HFFc6 (cell line): ENCODE data around the gene MED29. TPM values are rescaled to one million over a fixed set of nuclear protein-coding genes. Genes with fewer than 3 reads are reported as not detected.

ENCODE experiments used
- DNase-seq: peaks from one replicate; pipeline ENCODE4 v3.0.0-alpha.2; 2018
- H3K27ac Mint-ChIP-seq: 2 replicates; pipeline ENCODE4 v1.8.0; 2020; ENCODE audit warnings: mild to moderate bottlenecking, mixed read lengths
- H3K27me3 Mint-ChIP-seq: 2 replicates; pipeline ENCODE4 v1.8.0; 2021; ENCODE audit warnings: mild to moderate bottlenecking, moderate library complexity, mixed read lengths; ENCODE audit not compliant: insufficient read depth
- H3K36me3 Mint-ChIP-seq: 2 replicates; pipeline ENCODE4 v1.8.0; 2021; ENCODE audit warnings: low read depth, mixed read lengths
- H3K4me1 Mint-ChIP-seq: 2 replicates; pipeline ENCODE4 v1.8.0; 2020; ENCODE audit warnings: low read depth, mixed read lengths
- H3K4me3 Mint-ChIP-seq: 2 replicates; pipeline ENCODE4 v1.8.0; 2020; ENCODE audit warnings: mild to moderate bottlenecking, moderate library complexity, mixed read lengths
- H3K9me3 Mint-ChIP-seq: 2 replicates; pipeline ENCODE4 v1.8.0; 2020; ENCODE audit warnings: mild to moderate bottlenecking, mixed read lengths
- total RNA-seq, 6 experiments: library from RNA; stranded (reverse); fragmentation: NEBNext Ultra II Directional; extraction: Animal tissue kit (Norgen Biotek cat#: 25700); gene quantifications; 2 replicates in 1 of 6; 3 replicates in 5 of 6; pipeline ENCODE4 v1.2.3, GENCODE V29; 2021
- TF ChIP-seq, protein P1 (sequence below): fragments of 200-600 bp; sonication (generic); IDR thresholded peaks from 2 replicates; pipeline ENCODE4 v1.5.0; 2021; ENCODE audit warnings: antibody characterized with exemption, mild to moderate bottlenecking

Gene MED29
- total RNA-seq, 6 experiments from 2014 or later, result 38.2 to 48.5 (median 45.2) TPM

DNA sequence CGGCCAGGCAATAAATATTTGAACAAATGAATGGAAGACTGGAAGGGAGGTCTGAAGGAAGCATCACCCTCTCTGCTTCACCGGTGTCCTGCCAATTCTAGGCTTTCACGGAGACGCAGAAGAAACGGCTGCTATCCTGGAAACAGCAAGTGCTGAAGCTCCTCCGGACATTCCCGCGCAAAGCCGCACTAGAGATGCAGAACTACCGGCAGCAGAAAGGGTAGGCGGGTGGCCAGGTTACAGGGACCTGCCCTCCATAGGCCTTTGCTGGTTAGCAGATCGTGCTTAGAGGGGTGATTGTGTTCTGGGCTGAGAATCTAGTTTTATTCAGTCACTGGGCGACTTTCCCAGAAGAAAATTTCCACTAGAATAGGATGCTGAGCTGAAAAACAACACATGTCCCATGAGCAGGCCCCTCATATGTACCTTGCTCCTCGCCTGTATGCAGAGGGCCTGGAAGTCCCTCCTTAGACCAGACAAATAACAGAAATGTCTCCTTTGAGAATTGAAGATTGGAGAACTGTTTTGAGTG is 11.2 kb upstream of the MED29 start:
- Mint-ChIP-seq H3K9me3 (no peaks in the 10 kb centered on the region), H3K27ac (no peak overlapping the region), H3K4me1 (peaks cover 21% of the 10 kb centered on the region; the same call in 1 of the 2 replicates), H3K36me3 (peaks cover 28% of the 10 kb centered on the region), H3K27me3 (peaks cover 1% of the 10 kb centered on the region), H3K4me3 (no peak overlapping the region)
- DNase-seq, result no peak
- TF ChIP-seq, protein P1, sequence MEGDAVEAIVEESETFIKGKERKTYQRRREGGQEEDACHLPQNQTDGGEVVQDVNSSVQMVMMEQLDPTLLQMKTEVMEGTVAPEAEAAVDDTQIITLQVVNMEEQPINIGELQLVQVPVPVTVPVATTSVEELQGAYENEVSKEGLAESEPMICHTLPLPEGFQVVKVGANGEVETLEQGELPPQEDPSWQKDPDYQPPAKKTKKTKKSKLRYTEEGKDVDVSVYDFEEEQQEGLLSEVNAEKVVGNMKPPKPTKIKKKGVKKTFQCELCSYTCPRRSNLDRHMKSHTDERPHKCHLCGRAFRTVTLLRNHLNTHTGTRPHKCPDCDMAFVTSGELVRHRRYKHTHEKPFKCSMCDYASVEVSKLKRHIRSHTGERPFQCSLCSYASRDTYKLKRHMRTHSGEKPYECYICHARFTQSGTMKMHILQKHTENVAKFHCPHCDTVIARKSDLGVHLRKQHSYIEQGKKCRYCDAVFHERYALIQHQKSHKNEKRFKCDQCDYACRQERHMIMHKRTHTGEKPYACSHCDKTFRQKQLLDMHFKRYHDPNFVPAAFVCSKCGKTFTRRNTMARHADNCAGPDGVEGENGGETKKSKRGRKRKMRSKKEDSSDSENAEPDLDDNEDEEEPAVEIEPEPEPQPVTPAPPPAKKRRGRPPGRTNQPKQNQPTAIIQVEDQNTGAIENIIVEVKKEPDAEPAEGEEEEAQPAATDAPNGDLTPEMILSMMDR, result no peak

DNA sequence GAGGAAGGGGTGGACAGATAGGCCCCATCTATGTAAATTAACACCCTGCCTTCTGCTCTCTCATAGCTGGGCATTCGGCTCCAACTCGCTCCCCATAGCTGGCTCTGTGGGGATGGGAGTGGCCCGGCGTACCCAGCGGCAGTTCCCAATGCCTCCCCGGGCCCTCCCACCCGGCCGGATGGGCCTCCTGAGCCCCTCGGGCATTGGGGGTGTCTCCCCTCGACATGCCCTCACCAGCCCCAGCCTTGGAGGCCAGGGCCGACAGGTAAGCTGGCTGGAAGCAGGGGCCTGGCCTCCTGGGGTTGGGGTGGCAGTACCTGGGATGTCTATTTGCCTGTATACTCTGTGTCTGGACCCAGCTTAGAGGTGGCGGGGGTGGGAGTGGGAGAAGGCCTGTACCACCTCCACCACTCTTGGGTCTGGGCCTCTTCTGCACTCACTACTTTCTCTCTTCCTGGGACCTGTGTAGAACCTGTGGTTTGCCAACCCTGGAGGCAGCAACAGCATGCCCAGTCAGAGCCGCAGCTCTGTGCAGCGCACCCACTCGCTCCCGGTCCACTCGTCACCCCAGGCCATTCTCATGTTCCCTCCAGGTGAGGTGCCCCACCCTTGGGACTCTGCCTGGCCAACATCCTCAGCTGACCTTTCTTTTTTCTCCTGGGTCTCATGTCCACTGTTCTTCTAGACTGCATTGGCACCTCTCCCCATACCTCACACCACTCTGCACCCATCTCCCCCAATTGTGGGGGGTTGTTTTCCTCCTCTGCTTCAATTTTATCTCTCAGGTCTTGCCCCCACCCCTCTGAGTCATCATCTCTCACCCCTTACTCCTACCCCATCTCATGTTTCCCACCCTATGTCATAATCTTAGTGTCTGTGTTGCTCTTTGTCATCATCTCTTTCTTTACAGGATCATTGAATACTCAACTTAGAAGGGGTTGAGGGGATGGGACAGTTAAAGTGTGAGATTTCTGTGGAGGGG is 10.4 kb upstream of the MED29 start:
- Mint-ChIP-seq H3K4me1 (peaks cover 21% of the 10 kb centered on the region; the same call in 1 of the 2 replicates), H3K27me3 (peaks cover 2% of the 10 kb centered on the region), H3K9me3 (no peaks in the 10 kb centered on the region), H3K4me3 (no peak overlapping the region), H3K36me3 (peaks cover 32% of the 10 kb centered on the region), H3K27ac (no peak overlapping the region; the same call in 1 of the 2 replicates)
- TF ChIP-seq, protein P1, result no peak
- DNase-seq, result no peak

- Mint-ChIP-seq H3K36me3 (peaks cover 37% of the 10 kb centered on the region), H3K4me1 (peaks cover 21% of the 10 kb centered on the region; the same call in 1 of the 2 replicates), H3K9me3 (no peaks in the 10 kb centered on the region), H3K4me3 (no peak overlapping the region), H3K27ac (peak overlapping the region; percentile 27), H3K27me3 (peaks cover 2% of the 10 kb centered on the region)
- DNase-seq, result no peak
- TF ChIP-seq, protein P1, result no peak
Measured at GRCh38 chr19:39381910-39382611, 9.1 kb upstream of the MED29 start.

DNA sequence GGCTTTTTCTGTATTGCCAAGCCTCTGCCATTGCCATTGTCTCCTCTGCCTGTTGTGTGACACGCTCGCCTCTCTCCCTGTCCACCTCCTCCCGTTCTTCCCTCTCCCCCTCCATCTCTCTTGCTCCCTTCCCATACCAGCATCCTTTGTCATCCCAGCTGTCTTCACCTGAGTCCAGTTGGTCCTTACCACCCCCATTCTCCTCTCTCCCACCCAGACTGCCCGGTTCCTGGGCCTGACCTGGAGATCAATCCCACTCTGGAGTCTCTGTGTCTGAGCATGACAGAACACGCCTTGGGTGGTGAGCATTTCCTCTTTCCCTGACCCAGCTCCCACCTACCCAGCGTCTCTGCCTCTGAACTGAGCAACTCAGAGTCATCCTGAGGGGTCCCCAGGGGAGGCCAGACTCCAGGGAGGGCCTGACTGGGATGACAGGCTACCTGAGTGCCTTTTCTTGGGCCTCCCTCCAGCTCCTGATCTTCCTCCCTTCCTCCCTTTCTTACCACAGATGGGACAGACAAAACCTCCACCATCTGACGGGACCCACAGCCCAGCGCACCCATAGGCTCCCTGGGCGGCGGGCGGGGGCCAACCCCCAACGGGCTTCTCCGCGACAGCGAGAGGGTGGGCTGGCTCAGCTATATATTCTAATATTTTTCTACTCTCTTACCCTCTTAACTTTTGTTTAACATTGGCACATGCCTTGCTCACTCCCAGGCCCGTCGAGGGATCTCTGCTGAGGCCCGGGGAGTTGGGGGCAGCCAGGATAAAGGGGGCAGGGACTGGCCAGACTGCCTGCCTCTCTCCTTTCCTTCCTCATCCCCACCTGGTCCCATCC is 8.0 kb upstream of the MED29 start:
- Mint-ChIP-seq H3K27ac (peak overlapping the region; percentile 17; the same call in 1 of the 2 replicates), H3K4me1 (peaks cover 17% of the 10 kb centered on the region; the same call in 1 of the 2 replicates), H3K9me3 (no peaks in the 10 kb centered on the region), H3K4me3 (no peak overlapping the region), H3K36me3 (peaks cover 39% of the 10 kb centered on the region), H3K27me3 (peaks cover 2% of the 10 kb centered on the region)
- TF ChIP-seq, protein P1, result no peak
- DNase-seq, result no peak
